Endothelial cell of umbilical vein (primary cell): ENCODE results near the gene SCML2. TPM values are rescaled to one million over a fixed set of nuclear protein-coding genes. Genes with fewer than 3 reads are reported as not detected.

ENCODE experiments used
- Bru-seq: library from RNA; stranded (reverse); fragments of 400-500 nt; gene quantifications from one replicate; lab custom pipeline; 2021; lab: Mats Ljungman, UMichigan
- BruChase-seq, 2 experiments: library from RNA; stranded (reverse); fragments of 400-500 nt; gene quantifications; one replicate each; lab custom pipeline; 2021; lab: Mats Ljungman, UMichigan
- BruUV-seq: library from RNA; stranded (reverse); fragments of 400-500 nt; replicated peaks from 2 replicates; lab custom pipeline; 2021; lab: Mats Ljungman, UMichigan
- CTCF ChIA-PET: fragments of 300-600, 350-600 bp; sonication (Branson Sonifier 250); formaldehyde crosslinking; loops from one replicate; lab custom pipeline; 2021; ENCODE audit warnings: antibody characterized with exemption, inconsistent platforms; lab: Charles Lee
- POLR2A ChIA-PET: fragments of 300-600, 350-600 bp; sonication (Branson Sonifier 250); formaldehyde crosslinking; loops from one replicate; lab custom pipeline; 2021; ENCODE audit warnings: antibody characterized with exemption, inconsistent platforms; lab: Charles Lee
- DNase-seq: peaks from one replicate; pipeline ENCODE4 v3.0.0-alpha.2; 2011; ENCODE audit warnings: low read depth, low spot score
- FAIRE-seq: peaks from 2 replicates; lab custom pipeline; 2011; peaks lifted over from hg19 to GRCh38; lab: Jason Lieb, UNC
- H2AFZ ChIP-seq: 2 replicates; pipeline ENCODE4 v1.6.0; 2012; ENCODE audit warnings: low read depth, low read length, control low read depth, inconsistent platforms
- H3K27ac ChIP-seq: 2 replicates; pipeline ENCODE4 v1.5.1; 2011; ENCODE audit warnings: low read depth, mild to moderate bottlenecking, control low read depth, low read length, moderate library complexity; ENCODE audit not compliant: insufficient read depth
- H3K27me3 ChIP-seq, 2 experiments: 2 replicates each; pipeline versions ENCODE4 v1.6.0 to v1.6.1; 2011; ENCODE audit warnings: low read length in 2 of 2, mixed read lengths in 1 of 2; ENCODE audit not compliant: control insufficient read depth in 2 of 2, insufficient read depth in 2 of 2
- H3K36me3 ChIP-seq, 2 experiments: 2 replicates in 1 of 2; 3 replicates in 1 of 2; pipeline ENCODE4 v1.5.1; 2011; ENCODE audit warnings: low read length in 2 of 2, mild to moderate bottlenecking in 1 of 2, moderate library complexity in 1 of 2; ENCODE audit not compliant: control insufficient read depth in 2 of 2, insufficient read depth in 2 of 2; ENCODE audit errors: extremely low read depth in 1 of 2
- H3K4me1 ChIP-seq: 3 replicates; pipeline ENCODE4 v1.5.1; 2011; ENCODE audit warnings: mild to moderate bottlenecking, low read length; ENCODE audit not compliant: control insufficient read depth, insufficient read depth; ENCODE audit errors: extremely low read depth
- H3K4me2 ChIP-seq: 2 replicates; pipeline ENCODE4 v1.6.1; 2011; ENCODE audit warnings: low read length, control low read depth, mixed read lengths; ENCODE audit not compliant: insufficient read depth
- H3K4me3 ChIP-seq, 3 experiments: fragments of 200-600 bp in 1 of 3; sonication (generic), shearing (Covaris generic) in 1 of 3; replicated peaks in 1 of 3; 2 replicates each; pipeline ENCODE4 v1.5.1; 2011 to 2016; ENCODE audit warnings: control low read depth in 3 of 3, low read length in 3 of 3, mild to moderate bottlenecking in 2 of 3, inconsistent platforms in 1 of 3, low read depth in 1 of 3, moderate library complexity in 1 of 3; ENCODE audit not compliant: insufficient read depth in 1 of 3
- H3K79me2 ChIP-seq: 2 replicates; pipeline ENCODE4 v1.6.0; 2012; ENCODE audit warnings: low read length, inconsistent platforms; ENCODE audit not compliant: control insufficient read depth, insufficient read depth
- H3K9ac ChIP-seq: replicated peaks from 2 replicates; pipeline ENCODE3; 2011; ENCODE audit warnings: low read length, control low read depth; ENCODE audit not compliant: insufficient read depth; ENCODE audit errors: extremely low read depth
- H3K9me1 ChIP-seq: replicated peaks from 3 replicates; pipeline ENCODE4 v1.6.0; 2011; ENCODE audit warnings: mild to moderate bottlenecking, low read length; ENCODE audit not compliant: control insufficient read depth, insufficient read depth; ENCODE audit errors: extremely low read depth
- H3K9me3 ChIP-seq: replicated peaks from 2 replicates; pipeline ENCODE4 v1.5.1; 2012; ENCODE audit warnings: low read length, inconsistent platforms; ENCODE audit not compliant: control insufficient read depth, insufficient read depth
- H4K20me1 ChIP-seq: replicated peaks from 2 replicates; pipeline ENCODE3; 2011; ENCODE audit warnings: mild to moderate bottlenecking, low read length; ENCODE audit not compliant: control insufficient read depth, insufficient read depth; ENCODE audit errors: extremely low read depth
- EZH2 ChIP-seq: IDR thresholded peaks from 2 replicates; pipeline ENCODE4 v1.6.1; 2012; ENCODE audit warnings: borderline replicate concordance, low read depth, mild to moderate bottlenecking, moderate library complexity, low read length, inconsistent platforms; ENCODE audit not compliant: severe bottlenecking
- FOS ChIP-seq: IDR thresholded peaks from 2 replicates; pipeline ENCODE4 v1.6.1; 2011; ENCODE audit warnings: mild to moderate bottlenecking, low read length, moderate library complexity, borderline replicate concordance; ENCODE audit not compliant: insufficient read depth
- GATA2 ChIP-seq: IDR thresholded peaks from 2 replicates; pipeline ENCODE4 v1.7.0; 2011; ENCODE audit warnings: low read depth, mild to moderate bottlenecking, moderate library complexity, mixed read lengths, low read length; ENCODE audit not compliant: insufficient read length, insufficient read depth
- MYC ChIP-seq: IDR thresholded peaks from one replicate; pipeline ENCODE4 v1.6.1; 2011; ENCODE audit warnings: mild to moderate bottlenecking, low read depth, low read length
- POLR2A ChIP-seq: IDR thresholded peaks from 2 replicates; pipeline ENCODE4 v1.6.1; 2012; ENCODE audit warnings: low read depth, mild to moderate bottlenecking, control low read depth, low read length
- POLR2AphosphoS5 ChIP-seq: IDR thresholded peaks from 2 replicates; pipeline ENCODE4 v1.6.1; 2012; ENCODE audit warnings: low read depth, mild to moderate bottlenecking, control low read depth, low read length, moderate library complexity; ENCODE audit not compliant: insufficient read depth
- dilution Hi-C: fragments of 300-500 bp; cut with MboI; formaldehyde crosslinking; loops from one replicate; pipeline ENCODE4 v1.15.0; 2019; ENCODE audit warnings: low sequenced_read_pairs; ENCODE audit not compliant: extremely low pct_ligation_motif_present
- intact Hi-C: fragments of 100-400 bp; cut with micrococcal nuclease; formaldehyde crosslinking; loops from one replicate; pipeline ENCODE4 v1.10.0; 2022
- long read RNA-seq: library from polyadenylated mRNA; stranded (forward); transcript quantifications from one replicate; pipeline ENCODE4 v2.0.0, GENCODE V29; 2021
- polyA minus RNA-seq, 3 experiments: library from RNA; depleted of rRNA, polyadenylated mRNA; stranded (reverse); fragments of >200 nt; gene quantifications; 1 replicate in 1 of 3; 2 replicates in 2 of 3; pipeline ENCODE4 v1.2.3, GENCODE V29; 2011
- polyA plus RNA-seq, 4 experiments: library from polyadenylated mRNA; depleted of rRNA in 3 of 4; stranded (reverse) in 3 of 4; unstranded in 1 of 4; fragments of >200 nt; gene quantifications; 2 replicates each; pipeline versions ENCODE4 v1.2.1 to v1.2.3, GENCODE V29; 2011 to 2012; ENCODE audit warnings: missing spikeins in 1 of 4
- total RNA-seq: library from RNA; stranded (reverse); gene quantifications from 2 replicates; pipeline ENCODE4 v1.2.3, GENCODE V29; 2021
- TF ChIP-seq, protein P1 (sequence below): IDR thresholded peaks from 2 replicates; pipeline ENCODE4 v1.6.1; 2011; ENCODE audit not compliant: insufficient read depth, insufficient read length
- TF ChIP-seq, protein P2 (sequence below), 2 donors: IDR thresholded peaks; 1 replicate in 1 of 2; 2 replicates in 1 of 2; pipeline ENCODE4 v1.5.1; 2011; ENCODE audit warnings: low read length in 2 of 2, mild to moderate bottlenecking in 2 of 2, moderate library complexity in 2 of 2, control low read depth in 1 of 2, inconsistent platforms in 1 of 2, low read depth in 1 of 2; ENCODE audit not compliant: insufficient read depth in 1 of 2; ENCODE audit errors: extremely low read depth in 1 of 2

Gene SCML2
- 0.69 and 2.7 TPM in 2 replicates for total RNA-seq
- 0.92 and 1.4 TPM in 2 replicates for polyA plus RNA-seq
- polyA plus RNA-seq (2011; cell fraction: cytosol; rRNA removed): 1.0 and 1.1 TPM in 2 replicates
- polyA plus RNA-seq (2011; cell fraction: nucleus; rRNA removed): 1.8 and 2.5 TPM in 2 replicates
- 0.82 and 1.1 TPM in 2 replicates for polyA plus RNA-seq (2012)
- 0.83 and 0.95 TPM in 2 replicates for polyA minus RNA-seq
- polyA minus RNA-seq (2011; cell fraction: cytosol; rRNA and poly(A)+ RNA removed): 11.7 TPM
- 1.1 and 1.4 TPM in 2 replicates for polyA minus RNA-seq (2011; cell fraction: nucleus; rRNA and poly(A)+ RNA removed)
- Bru-seq, nascent RNA: percentile 42 among the genes with signal in this experiment
- BruChase-seq, experiment 1, labeled RNA remaining after a 6-hour chase: percentile 33 among the genes with signal in this experiment
- BruChase-seq, experiment 2, labeled RNA remaining after a 2-hour chase: percentile 31 among the genes with signal in this experiment
- long read RNA-seq, full-length matches to known transcripts: 3 of 5 reads
- long read RNA-seq, partial matches to known transcripts: 2 of 5 reads
- long read RNA-seq, other reads (novel, unspliced or antisense): 0 of 5 reads

DNA sequence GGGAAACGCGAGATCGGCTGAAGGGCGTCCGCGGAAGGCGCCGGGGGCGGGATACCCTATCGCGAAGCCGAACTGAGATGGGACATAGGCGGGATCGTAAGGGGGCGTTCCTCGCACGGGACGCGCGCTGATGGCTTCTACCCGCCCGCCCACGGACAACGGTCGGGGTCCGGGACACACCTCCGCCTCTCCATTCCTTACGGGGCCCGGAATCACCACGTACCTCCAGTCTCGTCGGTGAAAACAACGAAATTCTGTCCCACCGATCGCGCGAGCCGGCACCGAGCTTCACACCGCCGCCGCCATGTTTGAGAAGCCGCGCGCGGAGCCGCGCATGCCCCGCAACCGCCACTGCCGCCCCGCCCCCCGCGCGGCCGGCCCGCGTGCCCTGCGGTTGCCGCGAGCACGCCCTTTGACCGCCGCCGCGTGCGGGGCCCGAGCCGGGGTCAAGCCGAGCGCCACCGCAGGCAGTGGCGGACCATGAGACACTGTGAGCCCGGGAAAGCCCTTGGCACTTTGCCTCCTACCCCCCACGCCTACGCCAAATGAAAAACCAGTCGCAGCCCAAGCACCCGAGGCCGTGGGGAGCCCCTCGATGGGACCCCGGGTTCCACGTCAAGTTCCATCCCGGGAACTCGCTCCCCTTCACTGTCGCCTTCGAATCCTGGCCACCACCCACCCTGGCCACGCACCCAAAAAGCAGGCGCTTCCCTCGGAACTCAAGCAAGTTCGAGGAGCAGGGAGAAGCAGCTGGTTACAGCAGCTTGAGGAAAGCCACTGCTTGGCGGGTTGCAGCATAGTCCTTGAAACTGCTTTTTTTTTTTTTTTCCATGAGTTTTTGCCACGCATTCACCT, at the start of gene SCML2:
TSS of gene SCML2 (minus strand) at position 320 of the 855 bp plus-strand sequence. CDS start 20,617 bp downstream, outside the sequence.
- H3K27ac ChIP-seq: no peak within 1 kb of the TSS
- no peaks in the 10 kb centered on the region for H3K79me2 ChIP-seq
- ChIA-PET POLR2A (no interaction called here), CTCF (interaction anchor here (0.8 to 1.8 kb wide), 4 partner anchors 10 to 640 kb away, joined by 3 to 4 read pairs (median 3); no protein-coding TSS in a partner anchor)
- H3K4me1 ChIP-seq: peaks cover 8% of the 10 kb centered on the region
- H3K9me1 ChIP-seq: no peaks in the 10 kb centered on the region
- no peak for TF ChIP-seq FOS
- TF ChIP-seq, protein P1, sequence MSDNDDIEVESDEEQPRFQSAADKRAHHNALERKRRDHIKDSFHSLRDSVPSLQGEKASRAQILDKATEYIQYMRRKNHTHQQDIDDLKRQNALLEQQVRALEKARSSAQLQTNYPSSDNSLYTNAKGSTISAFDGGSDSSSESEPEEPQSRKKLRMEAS: no peak
- TF ChIP-seq EZH2: no peak
- TF ChIP-seq MYC: no peak
- no peak for TF ChIP-seq POLR2A
- TF ChIP-seq GATA2: no peak
- TF ChIP-seq, protein P2, sequence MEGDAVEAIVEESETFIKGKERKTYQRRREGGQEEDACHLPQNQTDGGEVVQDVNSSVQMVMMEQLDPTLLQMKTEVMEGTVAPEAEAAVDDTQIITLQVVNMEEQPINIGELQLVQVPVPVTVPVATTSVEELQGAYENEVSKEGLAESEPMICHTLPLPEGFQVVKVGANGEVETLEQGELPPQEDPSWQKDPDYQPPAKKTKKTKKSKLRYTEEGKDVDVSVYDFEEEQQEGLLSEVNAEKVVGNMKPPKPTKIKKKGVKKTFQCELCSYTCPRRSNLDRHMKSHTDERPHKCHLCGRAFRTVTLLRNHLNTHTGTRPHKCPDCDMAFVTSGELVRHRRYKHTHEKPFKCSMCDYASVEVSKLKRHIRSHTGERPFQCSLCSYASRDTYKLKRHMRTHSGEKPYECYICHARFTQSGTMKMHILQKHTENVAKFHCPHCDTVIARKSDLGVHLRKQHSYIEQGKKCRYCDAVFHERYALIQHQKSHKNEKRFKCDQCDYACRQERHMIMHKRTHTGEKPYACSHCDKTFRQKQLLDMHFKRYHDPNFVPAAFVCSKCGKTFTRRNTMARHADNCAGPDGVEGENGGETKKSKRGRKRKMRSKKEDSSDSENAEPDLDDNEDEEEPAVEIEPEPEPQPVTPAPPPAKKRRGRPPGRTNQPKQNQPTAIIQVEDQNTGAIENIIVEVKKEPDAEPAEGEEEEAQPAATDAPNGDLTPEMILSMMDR (IDR thresholded peaks at IDR 0.05; ENCODE audit: extremely low read depth in 1 of 2, insufficient read depth in 1 of 2, low read depth in 1 of 2, low read length in 2 of 2): no peak
- TF ChIP-seq POLR2AphosphoS5: no peak
- FAIRE-seq (peak; percentile 57), DNase-seq (peak; percentile 26)
- no peaks in the 10 kb centered on the region for H3K9me3 ChIP-seq
- dilution Hi-C loops: no loop called here
- peak within 1 kb of the TSS; percentile 16 for H3K9ac ChIP-seq
- peak within 1 kb of the TSS; percentile 94 for H2AFZ ChIP-seq
- intact Hi-C loops: loop anchor here (10.0 kb wide), 1 partner anchor 760 kb away; no protein-coding TSS in a partner anchor
- H3K36me3 ChIP-seq: no peaks in the 10 kb centered on the region
- peaks cover 6 to 17% of the 10 kb centered on the region in 2 experiments for H3K27me3 ChIP-seq
- no peaks in the 10 kb centered on the region for H4K20me1 ChIP-seq
- peak within 1 kb of the TSS; percentile 64 for H3K4me2 ChIP-seq
- no TSS peak for BruUV-seq
- peak within 1 kb of the TSS; percentile 31 to 62 (median 56) for H3K4me3 ChIP-seq
